Mesenchymal stem cell (in vitro differentiated cells and primary cell): ENCODE measurements around the gene CYRIA.

ENCODE experiments used
- DNase-seq: peaks from one replicate; pipeline ENCODE4 v3.0.0-alpha.2; 2013
- H2AFZ ChIP-seq: one replicate; pipeline ENCODE4 v1.6.1; 2013; ENCODE audit warnings: low read depth, mild to moderate bottlenecking, control low read depth, inconsistent platforms, low read length, moderate library complexity
- H2AK5ac ChIP-seq: 2 replicates; pipeline ENCODE4 v1.6.1; 2013; ENCODE audit warnings: low read length, moderate library complexity, mild to moderate bottlenecking, inconsistent platforms; ENCODE audit not compliant: severe bottlenecking
- H2BK120ac ChIP-seq: one replicate; pipeline ENCODE4 v1.6.1; 2013; ENCODE audit warnings: low read depth, mild to moderate bottlenecking, inconsistent platforms, low read length, moderate library complexity
- H2BK12ac ChIP-seq, 2 experiments: one replicate each; pipeline ENCODE4 v1.6.1; 2013; ENCODE audit warnings: inconsistent platforms in 2 of 2, low read length in 2 of 2, mild to moderate bottlenecking in 2 of 2, moderate library complexity in 2 of 2, control low read depth in 1 of 2
- H2BK15ac ChIP-seq: one replicate; pipeline ENCODE4 v1.6.1; 2013; ENCODE audit warnings: mild to moderate bottlenecking, low read depth, inconsistent platforms; ENCODE audit not compliant: poor library complexity, severe bottlenecking
- H2BK5ac ChIP-seq: 2 replicates; pipeline ENCODE4 v1.6.1; 2013; ENCODE audit warnings: low read depth, mild to moderate bottlenecking, low read length, control low read depth, inconsistent platforms; ENCODE audit not compliant: poor library complexity, severe bottlenecking
- H3K14ac ChIP-seq, 2 experiments: one replicate each; pipeline ENCODE4 v1.6.1; 2013; ENCODE audit warnings: inconsistent platforms in 2 of 2, low read length in 2 of 2, control low read depth in 1 of 2, mild to moderate bottlenecking in 1 of 2, moderate library complexity in 1 of 2
- H3K18ac ChIP-seq, 2 experiments: one replicate each; pipeline ENCODE4 v1.6.1; 2013; ENCODE audit warnings: inconsistent platforms in 2 of 2, low read length in 2 of 2, control low read depth in 1 of 2, low read depth in 1 of 2, mild to moderate bottlenecking in 1 of 2
- H3K23ac ChIP-seq, 2 experiments: one replicate each; pipeline ENCODE4 v1.6.1; 2013; ENCODE audit warnings: inconsistent platforms in 2 of 2, low read length in 2 of 2, mild to moderate bottlenecking in 2 of 2, moderate library complexity in 2 of 2, control low read depth in 1 of 2
- H3K27ac ChIP-seq: 2 replicates; pipeline ENCODE4 v1.5.1; 2013; ENCODE audit warnings: mild to moderate bottlenecking, moderate library complexity, low read length, control low read depth, inconsistent platforms; ENCODE audit not compliant: poor library complexity, severe bottlenecking
- H3K27me3 ChIP-seq, 2 experiments: 2 replicates each; pipeline versions ENCODE4 v1.6.1 to v1.7.0; 2013; ENCODE audit warnings: low read length in 2 of 2, mild to moderate bottlenecking in 2 of 2, moderate library complexity in 2 of 2, control low read depth in 1 of 2, inconsistent platforms in 1 of 2; ENCODE audit not compliant: control insufficient read depth in 1 of 2, insufficient read depth in 1 of 2
- H3K36me3 ChIP-seq, 2 experiments: 2 replicates each; pipeline versions ENCODE4 v1.6.1 to v1.7.0; 2013; ENCODE audit warnings: low read length in 2 of 2, control low read depth in 1 of 2, inconsistent platforms in 1 of 2, low read depth in 1 of 2, mild to moderate bottlenecking in 1 of 2; ENCODE audit not compliant: insufficient read depth in 2 of 2, control insufficient read depth in 1 of 2
- H3K4ac ChIP-seq, 2 experiments: one replicate each; pipeline ENCODE4 v1.6.1; 2013; ENCODE audit warnings: inconsistent platforms in 2 of 2, low read length in 2 of 2, mild to moderate bottlenecking in 2 of 2, moderate library complexity in 2 of 2, control low read depth in 1 of 2, low read depth in 1 of 2
- H3K4me1 ChIP-seq: 2 replicates; pipeline ENCODE4 v1.6.1; 2013; ENCODE audit warnings: low read depth, low read length, control low read depth; ENCODE audit not compliant: control insufficient read depth, insufficient read depth
- H3K4me2 ChIP-seq: 2 replicates; pipeline ENCODE4 v1.6.1; 2013; ENCODE audit warnings: low read length, mild to moderate bottlenecking, inconsistent platforms; ENCODE audit not compliant: poor library complexity, severe bottlenecking
- H3K4me3 ChIP-seq, 2 experiments: 2 replicates each; pipeline versions ENCODE4 v1.5.1 to v1.7.0; 2013; ENCODE audit warnings: low read length in 2 of 2, mild to moderate bottlenecking in 2 of 2, control low read depth in 1 of 2, low read depth in 1 of 2; ENCODE audit not compliant: insufficient read depth in 1 of 2
- H3K79me1 ChIP-seq: replicated peaks from 2 replicates; pipeline ENCODE4 v1.6.1; 2013; ENCODE audit warnings: mild to moderate bottlenecking, control low read depth, low read length, inconsistent platforms; ENCODE audit not compliant: poor library complexity, severe bottlenecking
- H3K9ac ChIP-seq: 2 replicates; pipeline ENCODE4 v1.7.0; 2013; ENCODE audit warnings: mild to moderate bottlenecking, low read length, moderate library complexity
- H3K9me3 ChIP-seq: 2 replicates; pipeline ENCODE4 v1.7.0; 2013; ENCODE audit warnings: mild to moderate bottlenecking, low read length; ENCODE audit not compliant: control insufficient read depth
- H4K8ac ChIP-seq: one replicate; pipeline ENCODE4 v1.6.1; 2013; ENCODE audit warnings: inconsistent platforms, mild to moderate bottlenecking, low read length, moderate library complexity
- H4K91ac ChIP-seq: one replicate; pipeline ENCODE4 v1.6.1; 2013; ENCODE audit warnings: mild to moderate bottlenecking, low read length, inconsistent platforms
- WGBS: methylation state at CpG from one replicate; pipeline ENCODE4 v1.1.7; 2013; ENCODE audit warnings: mixed read lengths; 5-methylcytosine and 5-hydroxymethylcytosine counted together

The CYRIA gene

DNA sequence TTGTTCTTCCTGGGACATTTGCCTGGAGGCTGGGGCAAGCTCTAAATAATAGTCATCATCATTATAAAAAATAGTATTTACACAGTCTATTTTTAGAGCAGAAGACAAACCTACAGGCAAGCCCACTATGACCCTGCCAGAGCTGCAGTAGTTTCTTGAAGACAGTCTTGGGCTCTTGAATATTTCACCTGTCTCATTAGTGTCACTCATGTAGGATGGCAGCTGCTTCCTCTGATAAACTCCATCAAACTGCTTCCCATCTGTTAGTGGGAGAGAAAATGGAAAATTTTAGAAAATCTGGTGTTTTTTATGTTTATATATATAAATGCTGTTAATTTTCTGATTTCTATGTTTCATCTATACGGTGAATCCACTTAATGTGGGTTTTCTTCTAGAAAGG, 8.5 kb upstream of the CYRIA start:
- Histone ChIP-seq H3K4me3 (no peak overlapping the region), H2BK12ac (no peak overlapping the region), H3K4ac (no peak overlapping the region), H3K4me2 (no peak overlapping the region), H3K36me3 (no peaks in the 10 kb centered on the region), H3K14ac (no peak overlapping the region), H2BK5ac (no peak overlapping the region), H3K27ac (no peak overlapping the region), H3K79me1 (no peaks in the 10 kb centered on the region), H3K18ac (no peak overlapping the region), H2AK5ac (no peak overlapping the region), H4K8ac (no peak overlapping the region), H2AFZ (no peak overlapping the region), H3K23ac (no peak overlapping the region), H2BK120ac (no peak overlapping the region), H3K27me3 (no peaks in the 10 kb centered on the region), H3K9ac (no peak overlapping the region), H3K9me3 (peaks cover 8% of the 10 kb centered on the region), H2BK15ac (no peak overlapping the region), H4K91ac (no peak overlapping the region), H3K4me1 (no peaks in the 10 kb centered on the region)
- no peak for DNase-seq
- WGBS, result no CpG with 5 or more reads among the region's 1 CpG

DNA sequence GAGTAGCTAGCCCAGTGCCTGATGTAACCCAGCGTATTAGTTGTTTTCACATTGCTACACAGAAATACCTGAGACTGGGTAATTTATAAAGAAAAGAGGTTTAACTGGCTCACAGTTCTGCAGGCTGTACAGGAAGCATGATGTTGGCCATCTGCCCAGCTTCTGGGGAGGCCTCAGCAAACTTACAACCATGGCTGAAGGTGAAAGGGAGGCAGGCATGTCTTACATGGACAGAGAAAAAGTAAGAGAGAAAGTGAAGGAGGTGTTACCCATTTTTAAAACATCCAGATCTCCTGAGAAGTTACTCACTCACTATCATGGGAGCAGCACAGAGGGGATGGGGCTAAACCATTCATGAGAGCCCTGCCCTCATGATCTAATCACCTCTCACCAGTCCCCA, 6.1 kb upstream of the CYRIA start:
- Histone ChIP-seq H2BK15ac (no peak overlapping the region), H4K8ac (no peak overlapping the region), H3K27ac (no peak overlapping the region), H3K23ac (no peak overlapping the region), H2BK5ac (no peak overlapping the region), H2BK120ac (no peak overlapping the region), H3K4me3 (no peak overlapping the region), H3K4me1 (no peaks in the 10 kb centered on the region), H3K27me3 (peaks cover 0 to under 1% of the 10 kb centered on the region in 2 experiments), H4K91ac (no peak overlapping the region), H3K9me3 (no peaks in the 10 kb centered on the region), H2AK5ac (no peak overlapping the region), H3K14ac (no peak overlapping the region), H3K4me2 (no peak overlapping the region), H3K18ac (no peak overlapping the region), H3K36me3 (no peaks in the 10 kb centered on the region), H3K79me1 (no peaks in the 10 kb centered on the region), H2BK12ac (no peak overlapping the region), H2AFZ (no peak overlapping the region), H3K4ac (no peak overlapping the region), H3K9ac (no peak overlapping the region)
- 100% methylated on average over 1 of the region's 1 CpG for whole genome bisulfite sequencing
- no peak for DNase-seq

DNA sequence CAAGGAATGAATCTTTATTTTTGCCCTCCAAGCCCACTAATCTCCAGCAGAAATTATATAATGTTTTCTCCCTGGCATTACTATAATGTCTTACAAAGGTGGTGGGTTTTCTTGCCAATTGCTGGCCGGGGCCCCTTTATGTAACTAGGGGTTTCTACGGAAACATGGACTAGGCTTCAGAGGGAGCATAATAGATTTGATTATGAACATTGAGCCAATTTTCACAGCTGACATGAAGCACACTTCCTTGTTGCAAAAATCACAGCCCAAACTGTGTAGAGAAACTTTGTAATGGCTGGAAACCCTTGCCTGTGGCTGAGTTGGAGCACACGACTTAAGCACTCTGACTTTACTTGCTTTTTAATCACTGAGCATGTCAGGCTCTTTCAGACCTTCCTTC, 3.8 kb upstream of the CYRIA start:
- Histone ChIP-seq H2BK5ac (no peak overlapping the region), H3K4me3 (no peak overlapping the region), H3K4me1 (peaks cover 13% of the 10 kb centered on the region), H3K23ac (no peak overlapping the region), H3K27me3 (peaks cover 0 to 9% of the 10 kb centered on the region in 2 experiments), H4K8ac (no peak overlapping the region), H3K4me2 (no peak overlapping the region), H2BK12ac (no peak overlapping the region), H2AFZ (no peak overlapping the region), H4K91ac (no peak overlapping the region), H2AK5ac (no peak overlapping the region), H2BK120ac (no peak overlapping the region), H3K27ac (no peak overlapping the region), H3K9ac (no peak overlapping the region), H3K9me3 (no peaks in the 10 kb centered on the region), H3K4ac (no peak overlapping the region), H3K79me1 (no peaks in the 10 kb centered on the region), H2BK15ac (no peak overlapping the region), H3K18ac (no peak overlapping the region), H3K14ac (no peak overlapping the region), H3K36me3 (no peaks in the 10 kb centered on the region)
- no peak for DNase-seq
- 92% methylated on average over 3 of the region's 3 CpGs for WGBS

DNA sequence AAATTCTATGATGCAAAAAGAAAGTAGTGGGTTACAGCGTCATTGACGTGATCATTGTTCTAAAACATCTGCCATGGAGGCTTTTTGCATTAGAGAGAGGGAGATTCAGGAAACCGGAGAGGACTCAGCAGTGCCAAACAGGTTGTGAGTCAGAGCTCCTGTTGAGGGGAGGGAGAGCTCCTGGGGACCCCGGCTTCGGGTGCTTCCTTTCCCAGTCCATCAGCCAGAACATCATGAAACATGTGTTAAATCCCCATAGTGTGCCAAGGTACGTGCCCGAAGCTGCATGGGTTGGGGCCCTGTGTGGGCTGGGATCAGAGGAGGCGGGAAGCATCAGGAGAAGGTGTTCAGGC, 791 bp upstream of the CYRIA start:
- Histone ChIP-seq H2AFZ (no peak overlapping the region), H2BK120ac (no peak overlapping the region), H2BK12ac (no peak overlapping the region), H3K14ac (no peak overlapping the region), H3K4me2 (peak overlapping the region; percentile 88), H3K23ac (no peak overlapping the region), H3K9ac (peak overlapping the region; percentile 76), H3K9me3 (no peaks in the 10 kb centered on the region), H3K79me1 (no peaks in the 10 kb centered on the region), H3K27me3 (peaks cover 0 to 9% of the 10 kb centered on the region in 2 experiments), H3K4me1 (peaks cover 25% of the 10 kb centered on the region), H2BK5ac (no peak overlapping the region), H4K8ac (peak overlapping the region; percentile 0), H3K27ac (no peak overlapping the region), H2AK5ac (no peak overlapping the region), H3K4me3 (peak overlapping the region in 1 of 2 experiments; percentile 80), H2BK15ac (no peak overlapping the region), H3K36me3 (no peaks in the 10 kb centered on the region), H3K4ac (no peak overlapping the region), H3K18ac (peak overlapping the region in 1 of 2 experiments; percentile 58), H4K91ac (peak overlapping the region; percentile 43)
- DNase-seq, result peak; percentile 80
- WGBS, result 55% methylated on average over 6 of the region's 8 CpGs
